Gastroesophageal sphincter (tissue), 4 donors: ENCODE results near the gene LMAN2. TPM values are rescaled to one million over a fixed set of nuclear protein-coding genes. Genes with fewer than 3 reads are reported as not detected.
A peak's percentile ranks its signal among the peaks of the same experiment; 100 is the strongest.
"Not testable (repeated sequence)": the region's sequence is repeated elsewhere in the genome, so short reads cannot be mapped to it uniquely, and the experiment has no call there.

Experiments used
- ATAC-seq: fragments of 150-250 bp; one replicate; pipeline ENCODE4 v1.9.1; 2016; ENCODE audit warnings: mild to moderate bottlenecking, moderate library complexity
- H3K27ac ChIP-seq, 4 donors: fragments of 200-600 bp; sonication (generic) in 3 of 4; 1 replicate in 3 of 4; 2 replicates in 1 of 4; pipeline ENCODE4 v1.5.1; 2016 to 2019
- H3K27me3 ChIP-seq: fragments of 200-600 bp; sonication (generic); one replicate; pipeline ENCODE4 v1.5.1; 2019
- H3K36me3 ChIP-seq, 2 donors: fragments of 200-600 bp; sonication (generic); one replicate each; pipeline ENCODE4 v1.5.1; 2019; ENCODE audit warnings: control low read depth in 1 of 2
- H3K4me1 ChIP-seq, 3 donors: fragments of 200-600 bp; sonication (generic); 1 replicate in 2 of 3; 2 replicates in 1 of 3; pipeline ENCODE4 v1.5.1; 2016 to 2019; ENCODE audit warnings: control low read depth in 2 of 3
- H3K4me3 ChIP-seq, 2 donors: fragments of 200-600 bp; sonication (generic); one replicate each; pipeline ENCODE4 v1.5.1; 2019; ENCODE audit warnings: mild to moderate bottlenecking in 1 of 2, moderate library complexity in 1 of 2
- H3K9me3 ChIP-seq, 3 donors: fragments of 200-600 bp; sonication (generic); one replicate each; pipeline ENCODE4 v1.5.1; 2017 to 2019; ENCODE audit warnings: control low read depth in 2 of 3
- CTCF ChIP-seq, 4 experiments: fragments of 200-600 bp in 2 of 4; fragments of 450-650 bp in 2 of 4; sonication (generic) in 1 of 4; IDR thresholded peaks; one replicate each; pipeline ENCODE4 v1.5.1; 2017 to 2019; ENCODE audit warnings: antibody characterized with exemption in 4 of 4, mild to moderate bottlenecking in 2 of 4, moderate library complexity in 2 of 4
- EP300 ChIP-seq: sonication (generic); formaldehyde crosslinking; IDR thresholded peaks from one replicate; pipeline ENCODE4 v1.6.1; 2017; ENCODE audit warnings: antibody characterized with exemption, mild to moderate bottlenecking
- POLR2A ChIP-seq, 2 donors: fragments of 450-650 bp; IDR thresholded peaks; one replicate each; pipeline ENCODE4 v1.6.1; 2017; ENCODE audit warnings: antibody characterized with exemption in 2 of 2, mild to moderate bottlenecking in 2 of 2, moderate library complexity in 1 of 2
- POLR2AphosphoS5 ChIP-seq: sonication (generic); formaldehyde crosslinking; IDR thresholded peaks from one replicate; pipeline ENCODE4 v1.6.1; 2017; ENCODE audit warnings: antibody characterized with exemption
- WGBS, 2 donors: methylation state at CpG; one replicate each; pipeline ENCODE4 v1.1.5; 2018; ENCODE audit warnings: low coverage in 1 of 2; 5-methylcytosine and 5-hydroxymethylcytosine counted together
- total RNA-seq, 4 donors: library from RNA; depleted of rRNA; stranded (reverse); fragments of >200 nt; gene quantifications; one replicate each; pipeline ENCODE4 v1.1.0, GENCODE V29; 2016

The LMAN2 gene
- total RNA-seq, 4 donors from 2014 or later, result 78.1 to 147 (median 111) TPM

- H3K27ac ChIP-seq, result no peak overlapping the region
- WGBS, 2 donors, result 56 to 65% methylated on average over 4 to 5 of the region's 43 CpGs
- no peak overlapping the region for H3K4me3 ChIP-seq
- no peaks in the 10 kb centered on the region for H3K27me3 ChIP-seq
- TF ChIP-seq POLR2A (IDR thresholded peaks at IDR 0.05), result no peak
- no peak for TF ChIP-seq CTCF (IDR thresholded peaks at IDR 0.05)
- TF ChIP-seq POLR2AphosphoS5, result no peak
- no peak for TF ChIP-seq EP300
- peaks cover 0 to 31% of the 10 kb centered on the region in 2 donors for H3K36me3 ChIP-seq
- ATAC-seq, result no peak
- H3K9me3 ChIP-seq, result no peaks in the 10 kb centered on the region
- H3K4me1 ChIP-seq, result peaks cover 0 to 52% (median 25%) of the 10 kb centered on the region in 3 donors
Observed at GRCh38 chr5:177307544-177308363, 43.7 kb downstream of the LMAN2 start.

GRCh38 chr5:177306674-177307543, 44.6 kb downstream of the LMAN2 start:
- Histone ChIP-seq H3K9me3 (no peaks in the 10 kb centered on the region), H3K27ac (no peak overlapping the region), H3K4me1 (peaks cover 0 to 52% (median 26%) of the 10 kb centered on the region in 3 donors), H3K27me3 (no peaks in the 10 kb centered on the region), H3K4me3 (no peak overlapping the region), H3K36me3 (peaks cover 0 to 31% of the 10 kb centered on the region in 2 donors)
- ATAC-seq, result no peak
- no peak for TF ChIP-seq POLR2AphosphoS5
- 59 to 76% methylated on average over 3 to 7 of the region's 15 CpGs for WGBS, 2 donors

- not testable (repeated sequence) for H3K27ac ChIP-seq, ATAC-seq, H3K4me3 ChIP-seq, H3K9me3 ChIP-seq, H3K27me3 ChIP-seq
- 88% methylated on average over 2 of the region's 11 CpGs; no CpG with 5 or more reads in 1 of the 2 donors for WGBS, 2 donors
- peaks cover 0 to 52% (median 26%) of the 10 kb centered on the region in 3 donors for H3K4me1 ChIP-seq
- H3K36me3 ChIP-seq, result peaks cover 0 to 35% of the 10 kb centered on the region in 2 donors
Observed at GRCh38 chr5:177306103-177306640, 45.3 kb downstream of the LMAN2 start.

GRCh38 chr5:177304392-177305119, 46.9 kb downstream of the LMAN2 start:
- H3K36me3 ChIP-seq, result peaks cover 0 to 35% of the 10 kb centered on the region in 2 donors
- no peaks in the 10 kb centered on the region for H3K27me3 ChIP-seq
- no peak for TF ChIP-seq POLR2AphosphoS5
- no peak for TF ChIP-seq CTCF (IDR thresholded peaks at IDR 0.05)
- TF ChIP-seq EP300, result no peak
- TF ChIP-seq POLR2A (IDR thresholded peaks at IDR 0.05), result no peak
- 82 to 86% methylated on average over 1 to 2 of the region's 19 CpGs for WGBS, 2 donors
- peak overlapping the region in 3 of 4 donors; percentile 85 to 91 (median 89) for H3K27ac ChIP-seq
- peak overlapping the region; percentile 80 to 95 for H3K4me3 ChIP-seq
- peaks cover 0 to 59% (median 38%) of the 10 kb centered on the region in 3 donors for H3K4me1 ChIP-seq
- no peaks in the 10 kb centered on the region for H3K9me3 ChIP-seq
- ATAC-seq, result no peak

GRCh38 chr5:177303925-177304391, 47.5 kb downstream of the LMAN2 start:
- H3K36me3 ChIP-seq, result peaks cover 0 to 35% of the 10 kb centered on the region in 2 donors
- no peak for TF ChIP-seq EP300
- TF ChIP-seq CTCF (IDR thresholded peaks at IDR 0.05), result peak in 1 of 4 experiments; percentile 2
- no peak for TF ChIP-seq POLR2AphosphoS5
- TF ChIP-seq POLR2A (IDR thresholded peaks at IDR 0.05), result no peak
- peaks cover 0 to 61% (median 38%) of the 10 kb centered on the region in 3 donors for H3K4me1 ChIP-seq
- peak overlapping the region; percentile 80 to 95 for H3K4me3 ChIP-seq
- no peaks in the 10 kb centered on the region for H3K9me3 ChIP-seq
- no peaks in the 10 kb centered on the region for H3K27me3 ChIP-seq
- ATAC-seq, result no peak
- H3K27ac ChIP-seq, result peak overlapping the region; percentile 72 to 91 (median 87)
- WGBS, 2 donors, result no CpG with 5 or more reads among the region's 25 CpGs
